HepG2 (cell line): ENCODE results near the gene IL17RC. TPM values are rescaled to one million over a fixed set of nuclear protein-coding genes. Genes with fewer than 3 reads are reported as not detected.

Experiments used
- CENPT ChIP-seq: sonication (generic); formaldehyde crosslinking; IDR thresholded peaks from 2 replicates; pipeline ENCODE4 v1.8.0; 2022; ENCODE audit warnings: low read depth, mild to moderate bottlenecking, moderate library complexity, missing genetic modification reagents
- FOXK1 ChIP-seq: sonication (generic); formaldehyde crosslinking; IDR thresholded peaks from 2 replicates; pipeline ENCODE4 v1.4.0; 2020; ENCODE audit warnings: low read depth, missing genetic modification reagents, borderline replicate concordance
- NR2C2 ChIP-seq: sonication (generic); formaldehyde crosslinking; IDR thresholded peaks from 2 replicates; pipeline ENCODE4 v1.4.0; 2020; ENCODE audit warnings: missing genetic modification reagents, mild to moderate bottlenecking, moderate library complexity, borderline replicate concordance
- SOX6 ChIP-seq, 2 experiments: fragments of 450-650 bp in 1 of 2; sonication (generic) in 1 of 2; formaldehyde crosslinking in 1 of 2; IDR thresholded peaks; 2 replicates each; pipeline versions ENCODE4 v1.4.0 to v1.6.1; 2017 to 2020; ENCODE audit warnings: antibody characterized with exemption in 1 of 2, mild to moderate bottlenecking in 1 of 2, missing genetic modification reagents in 1 of 2
- SPEN ChIP-seq: sonication (generic); formaldehyde crosslinking; IDR thresholded peaks from 2 replicates; pipeline ENCODE4 v1.5.1; 2020; ENCODE audit warnings: low read depth, mild to moderate bottlenecking, missing genetic modification reagents
- ZBTB1 ChIP-seq: sonication (generic); formaldehyde crosslinking; IDR thresholded peaks from 2 replicates; pipeline ENCODE4 v1.4.0; 2020; ENCODE audit warnings: missing genetic modification reagents, borderline replicate concordance
- ZBTB10 ChIP-seq: sonication (generic); formaldehyde crosslinking; IDR thresholded peaks from 2 replicates; pipeline ENCODE4 v1.4.0; 2020; ENCODE audit warnings: missing genetic modification reagents, borderline replicate concordance
- ZNF446 ChIP-seq: sonication (generic); formaldehyde crosslinking; IDR thresholded peaks from 2 replicates; pipeline ENCODE4 v1.5.0; 2020; ENCODE audit warnings: mild to moderate bottlenecking, missing genetic modification reagents
- polyA plus RNA-seq, 8 experiments: library from polyadenylated mRNA; depleted of rRNA in 3 of 8; stranded (reverse) in 7 of 8; unstranded in 1 of 8; fragments of >200 nt; fragmentation: Illumina TruSeq in 4 of 8; extraction: Trizol in 4 of 8; gene quantifications; 2 replicates each; pipeline versions ENCODE4 v1.2.1 to v1.2.3, GENCODE V29; 2011 to 2016; ENCODE audit warnings: low read depth in 4 of 8, missing spikeins in 1 of 8, mixed read lengths in 1 of 8; ENCODE audit not compliant: insufficient read depth in 1 of 8
- total RNA-seq, 5 experiments: library from RNA; depleted of rRNA; stranded (reverse); fragments of >200 nt; fragmentation: Illumina TruSeq; extraction: Trizol; gene quantifications; 2 replicates each; pipeline ENCODE4 v1.2.3, GENCODE V29; 2016; ENCODE audit warnings: low read depth in 1 of 5
- TF ChIP-seq, protein P1 (sequence below): sonication (generic); formaldehyde crosslinking; IDR thresholded peaks from 2 replicates; pipeline ENCODE4 v1.5.1; 2020; ENCODE audit warnings: mild to moderate bottlenecking, moderate library complexity, missing genetic modification reagents
- TF ChIP-seq, protein P2 (sequence below): IDR thresholded peaks from 2 replicates; pipeline ENCODE4 v1.6.1; 2016; ENCODE audit warnings: missing compliant biosample characterization, missing genetic modification reagents, borderline replicate concordance
- TF ChIP-seq, protein P3 (sequence below): sonication (generic); formaldehyde crosslinking; IDR thresholded peaks from 2 replicates; pipeline ENCODE4 v1.4.0; 2020; ENCODE audit warnings: missing genetic modification reagents, borderline replicate concordance
- TF ChIP-seq, protein P4 (sequence below), 2 experiments: sonication (generic) in 1 of 2; formaldehyde crosslinking in 1 of 2; IDR thresholded peaks; 2 replicates each; pipeline versions ENCODE4 v1.5.1 to v1.6.1; 2011 to 2020; ENCODE audit warnings: borderline replicate concordance in 1 of 2, low read depth in 1 of 2, low read length in 1 of 2, mild to moderate bottlenecking in 1 of 2, missing genetic modification reagents in 1 of 2, moderate library complexity in 1 of 2

The IL17RC gene
- total and polyA plus RNA-seq, 2 of the 13 experiments (the other 11 are each of a cell fraction or from before 2014, with no cell fraction given), result 20.7 to 24.0 TPM

DNA sequence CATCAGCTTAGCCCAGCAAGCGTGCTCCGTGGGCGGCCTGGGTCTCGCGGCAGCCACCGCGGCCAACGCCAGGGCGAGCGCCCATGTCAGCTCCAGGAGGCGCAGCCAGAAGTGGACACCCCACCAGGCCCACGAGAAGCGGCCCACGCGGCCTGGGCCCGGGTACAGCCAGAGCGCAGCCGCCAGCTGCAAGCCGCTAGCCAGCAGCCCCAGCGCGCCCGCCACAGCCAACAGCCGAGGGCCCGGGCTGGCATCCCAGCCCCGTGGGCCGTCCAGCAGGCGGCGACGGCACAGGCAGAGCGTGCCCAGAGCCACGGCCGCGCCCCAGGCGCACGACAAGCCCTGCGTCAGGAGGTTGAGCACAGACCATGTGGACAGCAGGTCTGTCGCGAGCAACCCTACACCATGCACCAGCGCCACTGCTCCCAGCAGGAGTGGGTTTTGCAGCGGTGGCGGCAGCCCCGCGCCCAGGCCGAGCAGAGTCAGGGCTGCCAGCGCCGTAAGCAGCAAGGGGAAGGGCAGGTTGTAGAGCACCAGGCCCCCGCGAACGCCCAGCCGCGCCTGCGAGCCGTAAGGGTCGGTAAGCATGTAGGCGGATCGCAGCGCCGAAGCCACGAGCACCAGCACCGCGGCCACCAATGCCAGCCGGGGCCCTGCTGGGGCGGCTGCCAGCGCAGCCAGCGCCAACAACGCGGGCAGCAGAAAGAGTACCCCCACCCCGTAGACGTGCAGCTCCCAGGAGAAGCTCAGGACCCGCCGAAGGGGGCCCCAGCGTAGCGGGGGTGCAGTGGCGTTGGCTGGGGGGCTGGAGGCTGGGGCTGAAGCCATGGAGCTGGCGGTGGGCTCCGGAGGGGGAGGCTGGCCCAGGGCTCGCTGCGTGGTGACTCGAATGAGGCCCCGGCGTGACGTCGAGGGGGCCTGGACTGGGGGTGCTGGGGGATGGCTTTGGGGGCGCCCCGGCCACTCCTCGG, 30.4 kb downstream of the IL17RC start (continued):
- TF ChIP-seq SOX6 (IDR thresholded peaks at IDR 0.05), result no peak
- TF ChIP-seq SOX6 (CRISPR knock-in tag; IDR thresholded peaks at IDR 0.05), result peak; percentile 57
- peak; percentile 49; the same call in 1 of the 2 replicates for TF ChIP-seq CENPT (CRISPR knock-in tag)
- TF ChIP-seq, protein P1, sequence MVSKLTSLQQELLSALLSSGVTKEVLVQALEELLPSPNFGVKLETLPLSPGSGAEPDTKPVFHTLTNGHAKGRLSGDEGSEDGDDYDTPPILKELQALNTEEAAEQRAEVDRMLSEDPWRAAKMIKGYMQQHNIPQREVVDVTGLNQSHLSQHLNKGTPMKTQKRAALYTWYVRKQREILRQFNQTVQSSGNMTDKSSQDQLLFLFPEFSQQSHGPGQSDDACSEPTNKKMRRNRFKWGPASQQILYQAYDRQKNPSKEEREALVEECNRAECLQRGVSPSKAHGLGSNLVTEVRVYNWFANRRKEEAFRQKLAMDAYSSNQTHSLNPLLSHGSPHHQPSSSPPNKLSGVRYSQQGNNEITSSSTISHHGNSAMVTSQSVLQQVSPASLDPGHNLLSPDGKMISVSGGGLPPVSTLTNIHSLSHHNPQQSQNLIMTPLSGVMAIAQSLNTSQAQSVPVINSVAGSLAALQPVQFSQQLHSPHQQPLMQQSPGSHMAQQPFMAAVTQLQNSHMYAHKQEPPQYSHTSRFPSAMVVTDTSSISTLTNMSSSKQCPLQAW (CRISPR knock-in tag), result peak; percentile 67
- TF ChIP-seq ZBTB1, result no peak
- TF ChIP-seq FOXK1 (CRISPR knock-in tag), result no peak
- TF ChIP-seq ZBTB10 (CRISPR knock-in tag), result 0 out of 2 replicates have a peak, but pooled peaks have one; percentile 51
- TF ChIP-seq ZNF446 (CRISPR knock-in tag), result peak; percentile 67
- peak; percentile 85 for TF ChIP-seq SPEN
- TF ChIP-seq, protein P2, sequence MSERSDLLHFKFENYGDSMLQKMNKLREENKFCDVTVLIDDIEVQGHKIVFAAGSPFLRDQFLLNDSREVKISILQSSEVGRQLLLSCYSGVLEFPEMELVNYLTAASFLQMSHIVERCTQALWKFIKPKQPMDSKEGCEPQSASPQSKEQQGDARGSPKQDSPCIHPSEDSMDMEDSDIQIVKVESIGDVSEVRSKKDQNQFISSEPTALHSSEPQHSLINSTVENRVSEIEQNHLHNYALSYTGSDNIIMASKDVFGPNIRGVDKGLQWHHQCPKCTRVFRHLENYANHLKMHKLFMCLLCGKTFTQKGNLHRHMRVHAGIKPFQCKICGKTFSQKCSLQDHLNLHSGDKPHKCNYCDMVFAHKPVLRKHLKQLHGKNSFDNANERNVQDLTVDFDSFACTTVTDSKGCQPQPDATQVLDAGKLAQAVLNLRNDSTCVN (CRISPR knock-in tag), result no peak; the same call in 1 of the 2 replicates
- TF ChIP-seq, protein P3, sequence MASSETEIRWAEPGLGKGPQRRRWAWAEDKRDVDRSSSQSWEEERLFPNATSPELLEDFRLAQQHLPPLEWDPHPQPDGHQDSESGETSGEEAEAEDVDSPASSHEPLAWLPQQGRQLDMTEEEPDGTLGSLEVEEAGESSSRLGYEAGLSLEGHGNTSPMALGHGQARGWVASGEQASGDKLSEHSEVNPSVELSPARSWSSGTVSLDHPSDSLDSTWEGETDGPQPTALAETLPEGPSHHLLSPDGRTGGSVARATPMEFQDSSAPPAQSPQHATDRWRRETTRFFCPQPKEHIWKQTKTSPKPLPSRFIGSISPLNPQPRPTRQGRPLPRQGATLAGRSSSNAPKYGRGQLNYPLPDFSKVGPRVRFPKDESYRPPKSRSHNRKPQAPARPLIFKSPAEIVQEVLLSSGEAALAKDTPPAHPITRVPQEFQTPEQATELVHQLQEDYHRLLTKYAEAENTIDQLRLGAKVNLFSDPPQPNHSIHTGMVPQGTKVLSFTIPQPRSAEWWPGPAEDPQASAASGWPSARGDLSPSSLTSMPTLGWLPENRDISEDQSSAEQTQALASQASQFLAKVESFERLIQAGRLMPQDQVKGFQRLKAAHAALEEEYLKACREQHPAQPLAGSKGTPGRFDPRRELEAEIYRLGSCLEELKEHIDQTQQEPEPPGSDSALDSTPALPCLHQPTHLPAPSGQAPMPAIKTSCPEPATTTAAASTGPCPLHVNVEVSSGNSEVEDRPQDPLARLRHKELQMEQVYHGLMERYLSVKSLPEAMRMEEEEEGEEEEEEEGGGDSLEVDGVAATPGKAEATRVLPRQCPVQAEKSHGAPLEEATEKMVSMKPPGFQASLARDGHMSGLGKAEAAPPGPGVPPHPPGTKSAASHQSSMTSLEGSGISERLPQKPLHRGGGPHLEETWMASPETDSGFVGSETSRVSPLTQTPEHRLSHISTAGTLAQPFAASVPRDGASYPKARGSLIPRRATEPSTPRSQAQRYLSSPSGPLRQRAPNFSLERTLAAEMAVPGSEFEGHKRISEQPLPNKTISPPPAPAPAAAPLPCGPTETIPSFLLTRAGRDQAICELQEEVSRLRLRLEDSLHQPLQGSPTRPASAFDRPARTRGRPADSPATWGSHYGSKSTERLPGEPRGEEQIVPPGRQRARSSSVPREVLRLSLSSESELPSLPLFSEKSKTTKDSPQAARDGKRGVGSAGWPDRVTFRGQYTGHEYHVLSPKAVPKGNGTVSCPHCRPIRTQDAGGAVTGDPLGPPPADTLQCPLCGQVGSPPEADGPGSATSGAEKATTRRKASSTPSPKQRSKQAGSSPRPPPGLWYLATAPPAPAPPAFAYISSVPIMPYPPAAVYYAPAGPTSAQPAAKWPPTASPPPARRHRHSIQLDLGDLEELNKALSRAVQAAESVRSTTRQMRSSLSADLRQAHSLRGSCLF, result no peak
- TF ChIP-seq, protein P4, sequence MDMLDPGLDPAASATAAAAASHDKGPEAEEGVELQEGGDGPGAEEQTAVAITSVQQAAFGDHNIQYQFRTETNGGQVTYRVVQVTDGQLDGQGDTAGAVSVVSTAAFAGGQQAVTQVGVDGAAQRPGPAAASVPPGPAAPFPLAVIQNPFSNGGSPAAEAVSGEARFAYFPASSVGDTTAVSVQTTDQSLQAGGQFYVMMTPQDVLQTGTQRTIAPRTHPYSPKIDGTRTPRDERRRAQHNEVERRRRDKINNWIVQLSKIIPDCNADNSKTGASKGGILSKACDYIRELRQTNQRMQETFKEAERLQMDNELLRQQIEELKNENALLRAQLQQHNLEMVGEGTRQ (IDR thresholded peaks at IDR 0.05; ENCODE audit: low read depth, low read length), result no peak
- TF ChIP-seq, protein P4 (CRISPR knock-in tag; IDR thresholded peaks at IDR 0.05; ENCODE audit: borderline replicate concordance), result no peak
- TF ChIP-seq NR2C2, result no peak; the same call in 1 of the 2 replicates
